GM12873 (cell line): ENCODE measurements around the gene TRIP4.

Experiments
- CTCF ChIP-seq: IDR thresholded peaks from 2 replicates; pipeline ENCODE4 v1.5.1; 2012; ENCODE audit warnings: low read depth, mild to moderate bottlenecking, moderate library complexity, low read length, control low read depth; ENCODE audit not compliant: insufficient read depth; ENCODE audit errors: missing control alignments

TRIP4 gene

GRCh38 chr15:64456634-64457108, 69.0 kb downstream of the TRIP4 start:
- no peak for TF ChIP-seq CTCF

GRCh38 chr15:64459066-64459781, 71.6 kb downstream of the TRIP4 start:
- TF ChIP-seq CTCF: no peak

- no peak for TF ChIP-seq CTCF
Observed at GRCh38 chr15:64460206-64460723, 72.6 kb downstream of the TRIP4 start, which contains the start of gene ZNF609. Gene ZNF609, plus strand, starts transcription at chr15:64460578. Its CDS starts 38,842 bp downstream, at chr15:64499420.

GRCh38 chr15:64460724-64461720, 73.4 kb downstream of the TRIP4 start:
- TF ChIP-seq CTCF: no peak

- TF ChIP-seq CTCF: no peak
Observed at GRCh38 chr15:64461721-64462162, 74.1 kb downstream of the TRIP4 start.

- TF ChIP-seq CTCF: no peak
Observed at GRCh38 chr15:64462492-64462891, 74.9 kb downstream of the TRIP4 start.

- TF ChIP-seq CTCF: no peak
Observed at GRCh38 chr15:64464276-64465005, 76.8 kb downstream of the TRIP4 start.
